GM18520 (cell line): Measurements from ENCODE around the gene WARS2.
A peak's percentile ranks its signal among the peaks of the same experiment; 100 is the strongest.
"Not testable (repeated sequence)": the region's sequence is repeated elsewhere in the genome, so short reads cannot be mapped to it uniquely, and the experiment has no call there.

Experiments
- ATAC-seq: cut with Tn5 transposase; IDR thresholded peaks from one replicate; pipeline ENCODE4 v1.9.1; 2021; ENCODE audit not compliant: unreplicated experiment

Gene WARS2

GRCh38 chr1:119139857-119140176 lies 636 bp downstream of the WARS2 start:
- peak; percentile 4 for ATAC-seq

- ATAC-seq: peak; percentile 57
These were observed 1.1 kb downstream of the WARS2 start for GRCh38 chr1:119139403-119139802.

GRCh38 chr1:119136401-119136800 lies 4.1 kb downstream of the WARS2 start:
- no peak for ATAC-seq

GRCh38 chr1:119133987-119134386 lies 6.5 kb downstream of the WARS2 start:
- ATAC-seq: no peak

- ATAC-seq: no peak
These were observed 8.3 kb downstream of the WARS2 start for GRCh38 chr1:119132179-119132578.

- no peak for ATAC-seq
These were observed 14.6 kb downstream of the WARS2 start for GRCh38 chr1:119125874-119126273.

GRCh38 chr1:119124764-119125163 lies 15.7 kb downstream of the WARS2 start:
- ATAC-seq: no peak

- not testable (repeated sequence) for ATAC-seq
These were observed 18.6 kb downstream of the WARS2 start for GRCh38 chr1:119121872-119122271.

GRCh38 chr1:119116725-119117124 lies 23.7 kb downstream of the WARS2 start:
- ATAC-seq: no peak

- no peak for ATAC-seq
These were observed 24.7 kb downstream of the WARS2 start for GRCh38 chr1:119115736-119116135.

- no peak for ATAC-seq
These were observed 25.1 kb downstream of the WARS2 start for GRCh38 chr1:119115311-119115710.

GRCh38 chr1:119114786-119115185 lies 25.7 kb downstream of the WARS2 start:
- no peak for ATAC-seq

- ATAC-seq: no peak
These were observed 27.7 kb downstream of the WARS2 start for GRCh38 chr1:119112791-119113190.

GRCh38 chr1:119112244-119112643 lies 28.2 kb downstream of the WARS2 start:
- no peak for ATAC-seq

- no peak for ATAC-seq
These were observed 31.5 kb downstream of the WARS2 start for GRCh38 chr1:119108988-119109387.

- ATAC-seq: no peak
These were observed 36.7 kb downstream of the WARS2 start for GRCh38 chr1:119103764-119104163.

- ATAC-seq: no peak
These were observed 38.4 kb downstream of the WARS2 start for GRCh38 chr1:119102051-119102450.

GRCh38 chr1:119101563-119101962 lies 38.9 kb downstream of the WARS2 start:
- no peak for ATAC-seq

- ATAC-seq: no peak
These were observed 40.7 kb downstream of the WARS2 start for GRCh38 chr1:119099775-119100174.

GRCh38 chr1:119097380-119097779 lies 43.1 kb downstream of the WARS2 start:
- no peak for ATAC-seq

GRCh38 chr1:119093721-119094120 lies 46.7 kb downstream of the WARS2 start:
- ATAC-seq: no peak

- no peak for ATAC-seq
These were observed 48.8 kb downstream of the WARS2 start for GRCh38 chr1:119091618-119092017.

- ATAC-seq: no peak
These were observed 50.2 kb downstream of the WARS2 start for GRCh38 chr1:119090250-119090649.

GRCh38 chr1:119086830-119087229 lies 53.6 kb downstream of the WARS2 start:
- ATAC-seq: no peak
